ENCODE data around the gene ARMC7. TPM values are rescaled to one million over a fixed set of nuclear protein-coding genes. Genes with fewer than 3 reads are reported as not detected.

The ARMC7 gene
- total and polyA plus RNA-seq, 2 of the 13 experiments (the other 11 are each of a cell fraction or from before 2014, with no cell fraction given) = 3.9 to 4.2 TPM

GRCh38 chr17:75130059-75130631, 20.4 kb downstream of the ARMC7 start (continued):
- TF ChIP-seq ZBTB26 (CRISPR knock-in tag; IDR thresholded peaks at IDR 0.05; ENCODE audit: borderline replicate concordance) = no peak
- TF ChIP-seq EEA1 (CRISPR knock-in tag; IDR thresholded peaks at IDR 0.05; ENCODE audit: borderline replicate concordance) = 0 out of 2 replicates have a peak, but pooled peaks have one; percentile 30
- TF ChIP-seq HES4 (CRISPR knock-in tag; IDR thresholded peaks at IDR 0.05; ENCODE audit: borderline replicate concordance) = no peak
- TF ChIP-seq MAFG (CRISPR knock-in tag; IDR thresholded peaks at IDR 0.05) = no peak
- no peak; the same call in 1 of the 2 replicates for TF ChIP-seq AHR (CRISPR knock-in tag; IDR thresholded peaks at IDR 0.05)
- no peak for TF ChIP-seq TAF1 (CRISPR knock-in tag; IDR thresholded peaks at IDR 0.05)
- TF ChIP-seq ZNF251 (CRISPR knock-in tag; IDR thresholded peaks at IDR 0.05) = no peak
- no peak for TF ChIP-seq ZNF207 (IDR thresholded peaks at IDR 0.05; ENCODE audit: borderline replicate concordance)
- no peak for TF ChIP-seq WIZ (CRISPR knock-in tag; IDR thresholded peaks at IDR 0.05)
- TF ChIP-seq SALL1 (CRISPR knock-in tag; IDR thresholded peaks at IDR 0.05) = no peak
- no peak for TF ChIP-seq REST (IDR thresholded peaks at IDR 0.05; ENCODE audit: borderline replicate concordance in 1 of 2, low read depth in 1 of 2, low read length in 2 of 2)
- no peak for TF ChIP-seq SMAD9 (CRISPR knock-in tag; IDR thresholded peaks at IDR 0.05)
- peak; percentile 52; the same call in 1 of the 2 replicates for TF ChIP-seq ZBTB38 (CRISPR knock-in tag; IDR thresholded peaks at IDR 0.05)
- no peak for TF ChIP-seq SALL2 (CRISPR knock-in tag; IDR thresholded peaks at IDR 0.05)
- 0 out of 2 replicates have a peak, but pooled peaks have one; percentile 35 for TF ChIP-seq HNRNPL (IDR thresholded peaks at IDR 0.05; ENCODE audit: low read depth, low read length)
- no peak for TF ChIP-seq THAP9 (CRISPR knock-in tag; IDR thresholded peaks at IDR 0.05; ENCODE audit: borderline replicate concordance)
- no peak for TF ChIP-seq ZNF296 (CRISPR knock-in tag; conservative IDR thresholded peaks at IDR 0.05)
- no peak for TF ChIP-seq SP5 (CRISPR knock-in tag; IDR thresholded peaks at IDR 0.05; ENCODE audit: borderline replicate concordance, low read depth)
- TF ChIP-seq MBD4 (IDR thresholded peaks at IDR 0.05; ENCODE audit: borderline replicate concordance, low read length) = no peak
- TF ChIP-seq ZNF841 (CRISPR knock-in tag; IDR thresholded peaks at IDR 0.05; ENCODE audit: borderline replicate concordance) = no peak
- TF ChIP-seq SYNCRIP (IDR thresholded peaks at IDR 0.05; ENCODE audit: insufficient read depth, low read depth, low read length) = no peak
- no peak for TF ChIP-seq MXI1 (IDR thresholded peaks at IDR 0.05; ENCODE audit: borderline replicate concordance, low read depth, low read length)
